Adrenal gland (tissue), 5 donors: Measurements from ENCODE around the gene CAGE1.

Experiments used
- POLR2A ChIP-seq, 2 donors: fragments of 450-650 bp; IDR thresholded peaks; one replicate each; pipeline ENCODE4 v1.6.1; 2017; ENCODE audit warnings: antibody characterized with exemption in 2 of 2, mild to moderate bottlenecking in 2 of 2, moderate library complexity in 1 of 2
- TF ChIP-seq, protein P1 (sequence below), 6 experiments: fragments of 450-650 bp in 4 of 6; fragments of 200-600 bp in 2 of 6; sonication (generic) in 1 of 6; IDR thresholded peaks; 1 replicate in 5 of 6; 2 replicates in 1 of 6; pipeline versions ENCODE4 v1.5.1 to v1.8.0; 2016 to 2021; ENCODE audit warnings: antibody characterized with exemption in 6 of 6, mild to moderate bottlenecking in 2 of 6, moderate library complexity in 1 of 6
- donor health status: DM: no; HTN: no; CAD: no.

DNA sequence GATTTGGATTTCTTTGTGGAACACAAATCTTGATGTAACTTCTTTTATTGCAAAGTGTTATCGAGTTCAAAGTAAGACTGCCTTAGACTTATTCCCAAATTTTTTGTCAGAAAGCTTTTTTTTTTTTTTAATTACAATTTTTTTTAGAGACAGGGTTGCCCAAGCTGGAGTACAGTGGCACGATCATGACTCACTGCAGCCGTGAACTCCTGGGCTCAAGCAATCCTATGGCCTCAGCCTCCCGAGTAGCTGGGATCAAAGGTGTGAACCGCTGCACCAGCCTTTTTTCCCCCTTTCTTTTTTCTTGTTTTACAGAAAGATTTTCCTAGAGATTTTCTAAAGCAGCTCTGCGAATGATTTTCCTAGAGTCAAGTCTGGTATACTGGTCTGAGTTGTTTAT lies 2.9 kb upstream of the CAGE1 start:
- TF ChIP-seq, protein P1, sequence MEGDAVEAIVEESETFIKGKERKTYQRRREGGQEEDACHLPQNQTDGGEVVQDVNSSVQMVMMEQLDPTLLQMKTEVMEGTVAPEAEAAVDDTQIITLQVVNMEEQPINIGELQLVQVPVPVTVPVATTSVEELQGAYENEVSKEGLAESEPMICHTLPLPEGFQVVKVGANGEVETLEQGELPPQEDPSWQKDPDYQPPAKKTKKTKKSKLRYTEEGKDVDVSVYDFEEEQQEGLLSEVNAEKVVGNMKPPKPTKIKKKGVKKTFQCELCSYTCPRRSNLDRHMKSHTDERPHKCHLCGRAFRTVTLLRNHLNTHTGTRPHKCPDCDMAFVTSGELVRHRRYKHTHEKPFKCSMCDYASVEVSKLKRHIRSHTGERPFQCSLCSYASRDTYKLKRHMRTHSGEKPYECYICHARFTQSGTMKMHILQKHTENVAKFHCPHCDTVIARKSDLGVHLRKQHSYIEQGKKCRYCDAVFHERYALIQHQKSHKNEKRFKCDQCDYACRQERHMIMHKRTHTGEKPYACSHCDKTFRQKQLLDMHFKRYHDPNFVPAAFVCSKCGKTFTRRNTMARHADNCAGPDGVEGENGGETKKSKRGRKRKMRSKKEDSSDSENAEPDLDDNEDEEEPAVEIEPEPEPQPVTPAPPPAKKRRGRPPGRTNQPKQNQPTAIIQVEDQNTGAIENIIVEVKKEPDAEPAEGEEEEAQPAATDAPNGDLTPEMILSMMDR (IDR thresholded peaks at IDR 0.05): no peak
- no peak for TF ChIP-seq POLR2A (IDR thresholded peaks at IDR 0.05)
